ENCODE results near the gene TFB2M.
A peak's percentile ranks its signal among the peaks of the same experiment; 100 is the strongest.

- peak in 5 of 6 experiments; percentile 56 to 81 (median 67) for TF ChIP-seq CTCF (IDR thresholded peaks at IDR 0.05)
- TF ChIP-seq POLR2A (IDR thresholded peaks at IDR 0.05): no peak
These were observed 73.3 kb downstream of the TFB2M start for GRCh38 chr1:246492611-246493245.
